Measurements from ENCODE around the gene PCNA.
"Not testable (repeated sequence)": the region's sequence is repeated elsewhere in the genome, so short reads cannot be mapped to it uniquely, and the experiment has no call there.

Gene PCNA

DNA sequence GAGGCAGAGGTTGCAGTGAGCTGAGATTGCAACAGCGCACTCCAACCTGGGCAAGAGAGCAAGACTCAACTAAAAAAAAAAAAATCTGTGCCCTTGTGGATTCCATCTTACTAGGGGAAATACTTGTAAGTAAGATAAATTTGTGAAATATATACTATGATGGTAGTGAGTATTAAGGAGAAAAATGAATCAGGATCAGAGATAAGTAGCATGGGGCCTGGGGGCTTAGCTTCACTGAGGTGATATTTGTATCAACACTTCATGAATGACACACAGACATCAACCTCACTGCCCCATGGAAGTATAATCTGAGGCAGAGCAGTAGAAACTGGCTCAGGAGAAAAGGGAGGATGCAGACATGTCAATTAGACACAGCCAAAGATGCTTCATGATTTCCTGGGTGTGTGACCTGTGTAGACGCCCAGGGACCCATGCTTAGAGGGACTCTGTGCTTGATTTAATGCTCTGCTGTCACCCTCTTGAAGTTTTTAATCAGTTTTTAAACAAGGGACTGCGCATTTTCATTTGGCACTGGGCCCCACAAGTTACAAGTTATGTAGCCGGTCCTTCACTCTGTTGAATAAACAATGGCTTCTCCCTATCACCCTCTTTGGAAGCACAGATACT, 41.9 kb downstream of the PCNA start:
- Histone ChIP-seq H3K4me2 (ENCODE audit: low read depth, low read length, poor library complexity, severe bottlenecking) (peak overlapping the region; percentile 64), H3K9me2 (replicated peaks; ENCODE audit: insufficient read depth, low read length) (no peaks in the 10 kb centered on the region), H3K27me3 (ENCODE audit: low read length) (no peaks in the 10 kb centered on the region), H4K20me1 (ENCODE audit: low read depth, low read length) (no peaks in the 10 kb centered on the region), H3K9ac (ENCODE audit: low read length) (peak overlapping the region; percentile 37), H2AFZ (ENCODE audit: low read depth, low read length, severe bottlenecking) (peak overlapping the region; percentile 79), H3F3A (ENCODE audit: insufficient read depth) (peaks cover 7% of the 10 kb centered on the region; the same call in 1 of the 2 replicates), H3K4me3 (ENCODE audit: insufficient read depth, low read length, poor library complexity, severe bottlenecking) (peak overlapping the region; percentile 33), H3K27ac (ENCODE audit: low read depth, low read length) (peak overlapping the region; percentile 18), H3K36me3 (ENCODE audit: low read length) (no peaks in the 10 kb centered on the region), H3K9me3 (ENCODE audit: insufficient read depth, low read length) (no peaks in the 10 kb centered on the region), H3K79me2 (ENCODE audit: insufficient read depth, low read length) (no peaks in the 10 kb centered on the region)
- TF ChIP-seq, protein P1, sequence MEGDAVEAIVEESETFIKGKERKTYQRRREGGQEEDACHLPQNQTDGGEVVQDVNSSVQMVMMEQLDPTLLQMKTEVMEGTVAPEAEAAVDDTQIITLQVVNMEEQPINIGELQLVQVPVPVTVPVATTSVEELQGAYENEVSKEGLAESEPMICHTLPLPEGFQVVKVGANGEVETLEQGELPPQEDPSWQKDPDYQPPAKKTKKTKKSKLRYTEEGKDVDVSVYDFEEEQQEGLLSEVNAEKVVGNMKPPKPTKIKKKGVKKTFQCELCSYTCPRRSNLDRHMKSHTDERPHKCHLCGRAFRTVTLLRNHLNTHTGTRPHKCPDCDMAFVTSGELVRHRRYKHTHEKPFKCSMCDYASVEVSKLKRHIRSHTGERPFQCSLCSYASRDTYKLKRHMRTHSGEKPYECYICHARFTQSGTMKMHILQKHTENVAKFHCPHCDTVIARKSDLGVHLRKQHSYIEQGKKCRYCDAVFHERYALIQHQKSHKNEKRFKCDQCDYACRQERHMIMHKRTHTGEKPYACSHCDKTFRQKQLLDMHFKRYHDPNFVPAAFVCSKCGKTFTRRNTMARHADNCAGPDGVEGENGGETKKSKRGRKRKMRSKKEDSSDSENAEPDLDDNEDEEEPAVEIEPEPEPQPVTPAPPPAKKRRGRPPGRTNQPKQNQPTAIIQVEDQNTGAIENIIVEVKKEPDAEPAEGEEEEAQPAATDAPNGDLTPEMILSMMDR (IDR thresholded peaks at IDR 0.05; ENCODE audit: insufficient read depth, low read length, poor library complexity, severe bottlenecking), result no peak
- TF ChIP-seq EZH2phosphoT487 (conservative IDR thresholded peaks at IDR 0.05; ENCODE audit: low read length), result no peak

DNA sequence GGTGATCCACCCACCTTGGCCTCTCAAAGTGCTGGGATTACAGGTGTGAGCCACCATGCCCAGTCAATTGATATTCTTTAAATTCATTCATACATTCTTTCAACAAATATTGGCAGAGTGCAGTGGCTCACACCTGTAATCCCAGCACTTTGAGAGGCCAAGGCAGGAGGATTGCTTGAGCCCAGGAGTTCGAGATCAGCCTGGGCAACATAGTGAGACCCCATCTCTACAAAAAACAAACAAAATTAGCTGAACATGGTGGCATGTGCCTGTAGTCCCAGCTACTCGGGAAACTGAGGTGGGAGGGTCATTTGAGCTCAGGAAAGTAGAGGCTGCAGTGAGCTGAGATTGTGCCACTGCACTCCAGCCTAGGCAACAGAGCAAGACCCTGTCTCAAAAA, 42.8 kb downstream of the PCNA start:
- not testable (repeated sequence) for H3K27ac ChIP-seq (ENCODE audit: low read depth, low read length); H3K9me3 ChIP-seq (ENCODE audit: insufficient read depth, low read length); H3K79me2 ChIP-seq (ENCODE audit: insufficient read depth, low read length); H3K27me3 ChIP-seq (ENCODE audit: low read length); H3K9ac ChIP-seq (ENCODE audit: low read length); H3K4me2 ChIP-seq (ENCODE audit: low read depth, low read length, poor library complexity, severe bottlenecking); H3K36me3 ChIP-seq (ENCODE audit: low read length); H2AFZ ChIP-seq (ENCODE audit: low read depth, low read length, severe bottlenecking); H4K20me1 ChIP-seq (ENCODE audit: low read depth, low read length); H3K4me3 ChIP-seq (ENCODE audit: insufficient read depth, low read length, poor library complexity, severe bottlenecking); H3K9me2 ChIP-seq (replicated peaks; ENCODE audit: insufficient read depth, low read length); H3F3A ChIP-seq (ENCODE audit: insufficient read depth)

DNA sequence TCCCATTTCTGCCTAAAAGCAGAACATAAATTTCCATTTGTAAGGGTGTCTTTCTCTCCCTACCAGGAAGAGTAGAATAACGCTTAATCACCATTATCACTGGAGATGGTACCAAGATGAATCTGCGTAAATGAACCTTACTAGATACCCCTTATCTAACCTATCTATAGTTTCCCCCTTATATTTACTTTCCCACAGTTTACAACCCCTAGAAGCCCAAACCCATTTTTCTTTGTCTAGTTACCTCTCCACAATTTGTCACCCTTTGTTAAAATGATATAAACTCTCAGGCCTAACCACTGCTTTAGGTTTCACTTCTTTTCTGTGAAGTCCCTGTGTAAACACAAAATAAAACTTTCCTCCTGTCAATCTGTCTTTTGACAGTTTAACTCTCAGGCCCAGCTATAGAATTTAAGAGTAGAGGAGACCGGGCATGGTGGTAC, 45.5 kb downstream of the PCNA start:
- H3K9ac ChIP-seq (ENCODE audit: low read length), result no peak overlapping the region
- no peaks in the 10 kb centered on the region for H3K9me3 ChIP-seq (ENCODE audit: insufficient read depth, low read length)
- H3K27ac ChIP-seq (ENCODE audit: low read depth, low read length), result no peak overlapping the region
- no peaks in the 10 kb centered on the region for H3K36me3 ChIP-seq (ENCODE audit: low read length)
- no peak overlapping the region for H2AFZ ChIP-seq (ENCODE audit: low read depth, low read length, severe bottlenecking)
- no peak for TF ChIP-seq EZH2phosphoT487 (conservative IDR thresholded peaks at IDR 0.05; ENCODE audit: low read length)
- TF ChIP-seq, protein P1 (IDR thresholded peaks at IDR 0.05; ENCODE audit: insufficient read depth, low read length, poor library complexity, severe bottlenecking), result no peak
- no peak overlapping the region for H3K4me2 ChIP-seq (ENCODE audit: low read depth, low read length, poor library complexity, severe bottlenecking)
- no peaks in the 10 kb centered on the region for H3F3A ChIP-seq (ENCODE audit: insufficient read depth)
- H3K4me3 ChIP-seq (ENCODE audit: insufficient read depth, low read length, poor library complexity, severe bottlenecking), result no peak overlapping the region
- no peaks in the 10 kb centered on the region for H4K20me1 ChIP-seq (ENCODE audit: low read depth, low read length)
- H3K9me2 ChIP-seq (replicated peaks; ENCODE audit: insufficient read depth, low read length), result no peaks in the 10 kb centered on the region
- H3K27me3 ChIP-seq (ENCODE audit: low read length), result no peaks in the 10 kb centered on the region
- H3K79me2 ChIP-seq (ENCODE audit: insufficient read depth, low read length), result no peaks in the 10 kb centered on the region

DNA sequence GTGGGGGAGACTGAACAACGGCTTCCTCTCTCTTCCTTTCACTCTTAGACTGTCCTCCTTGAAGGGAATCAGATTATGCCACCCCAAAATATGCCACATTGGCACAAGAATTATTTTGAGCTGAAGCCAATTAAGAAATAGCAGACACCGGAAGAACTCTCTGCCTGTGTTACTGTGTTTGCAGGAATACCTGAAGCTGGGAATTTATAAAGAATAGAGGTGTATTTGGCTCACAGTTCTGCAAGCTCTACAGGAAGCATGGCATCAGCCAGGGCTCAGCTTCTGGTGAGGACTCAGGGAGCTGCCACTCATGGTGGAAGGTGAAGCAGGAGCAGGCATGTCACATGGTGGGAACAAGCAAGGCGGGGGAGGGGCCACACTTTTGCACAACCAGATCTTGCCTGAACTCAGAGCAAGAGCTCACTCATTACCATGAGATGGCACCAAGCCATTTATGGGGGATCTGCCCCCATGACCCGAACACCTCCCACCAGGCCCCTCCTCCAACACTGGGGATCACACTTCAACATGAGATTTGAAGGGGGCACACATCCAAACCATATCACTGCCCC, 46.0 kb downstream of the PCNA start:
- Histone ChIP-seq H3K9ac (ENCODE audit: low read length) (no peak overlapping the region), H3K27me3 (ENCODE audit: low read length) (no peaks in the 10 kb centered on the region), H3K4me3 (ENCODE audit: insufficient read depth, low read length, poor library complexity, severe bottlenecking) (no peak overlapping the region), H3K27ac (ENCODE audit: low read depth, low read length) (no peak overlapping the region), H3K79me2 (ENCODE audit: insufficient read depth, low read length) (no peaks in the 10 kb centered on the region), H3F3A (ENCODE audit: insufficient read depth) (no peaks in the 10 kb centered on the region), H3K4me2 (ENCODE audit: low read depth, low read length, poor library complexity, severe bottlenecking) (no peak overlapping the region), H3K36me3 (ENCODE audit: low read length) (no peaks in the 10 kb centered on the region), H3K9me3 (ENCODE audit: insufficient read depth, low read length) (no peaks in the 10 kb centered on the region), H3K9me2 (replicated peaks; ENCODE audit: insufficient read depth, low read length) (no peaks in the 10 kb centered on the region), H2AFZ (ENCODE audit: low read depth, low read length, severe bottlenecking) (no peak overlapping the region), H4K20me1 (ENCODE audit: low read depth, low read length) (no peaks in the 10 kb centered on the region)
- TF ChIP-seq, protein P1 (IDR thresholded peaks at IDR 0.05; ENCODE audit: insufficient read depth, low read length, poor library complexity, severe bottlenecking), result no peak
- TF ChIP-seq EZH2phosphoT487 (conservative IDR thresholded peaks at IDR 0.05; ENCODE audit: low read length), result no peak
